ENCODE results near the gene MAST2. TPM values are rescaled to one million over a fixed set of nuclear protein-coding genes. Genes with fewer than 3 reads are reported as not detected.

MAST2 gene
- total RNA-seq, 1 experiment from 2014 or later: 36.2 TPM

DNA sequence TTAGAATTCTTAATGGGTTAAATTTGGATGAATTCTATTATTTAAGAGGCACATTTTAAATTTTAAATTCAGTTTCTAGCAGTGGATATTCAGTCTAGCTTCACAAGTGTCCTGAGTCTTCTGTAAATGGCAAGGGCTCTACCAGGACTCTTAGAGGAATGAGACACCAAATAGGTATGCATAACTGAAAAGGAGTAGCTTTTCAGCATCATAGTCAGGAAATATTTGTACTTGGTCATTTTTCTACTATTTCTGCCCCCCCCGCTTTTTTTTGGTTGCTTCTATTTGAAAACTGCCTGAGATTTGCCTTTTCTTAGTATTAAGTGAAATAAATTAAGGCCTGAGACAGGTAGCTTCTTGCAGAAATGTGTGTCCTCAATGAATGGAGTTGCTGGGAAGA, 80.2 kb downstream of the MAST2 start:
- BruUV-seq (replicated peaks): no TSS peak
- H3K27ac Mint-ChIP-seq (ENCODE audit: unreplicated experiment): no peak overlapping the region
- H3K4me1 Mint-ChIP-seq (ENCODE audit: low read depth, unreplicated experiment): peaks cover 15% of the 10 kb centered on the region
- H3K27me3 Mint-ChIP-seq (ENCODE audit: unreplicated experiment): no peaks in the 10 kb centered on the region
- H3K4me3 Mint-ChIP-seq (ENCODE audit: low read depth, unreplicated experiment): no peak overlapping the region
- intact Hi-C loops (cut with micrococcal nuclease; ENCODE audit: unreplicated experiment): loop anchor here (5.0 kb wide), 1 partner anchor 81 kb away; the partner anchor contains the start of gene MAST2
- no peak for DNase-seq
- no peaks in the 10 kb centered on the region for H3K36me3 Mint-ChIP-seq (ENCODE audit: insufficient read depth, unreplicated experiment)
- TF ChIP-seq CTCF (IDR thresholded peaks at IDR 0.05; ENCODE audit: unreplicated experiment): no peak
- CTCF ChIA-PET: interaction anchor here (0.8 kb wide), 1 partner anchor 114 kb away, joined by 3 read pairs; no protein-coding TSS in a partner anchor
- H3K9me3 Mint-ChIP-seq (ENCODE audit: low read depth, unreplicated experiment): no peaks in the 10 kb centered on the region

DNA sequence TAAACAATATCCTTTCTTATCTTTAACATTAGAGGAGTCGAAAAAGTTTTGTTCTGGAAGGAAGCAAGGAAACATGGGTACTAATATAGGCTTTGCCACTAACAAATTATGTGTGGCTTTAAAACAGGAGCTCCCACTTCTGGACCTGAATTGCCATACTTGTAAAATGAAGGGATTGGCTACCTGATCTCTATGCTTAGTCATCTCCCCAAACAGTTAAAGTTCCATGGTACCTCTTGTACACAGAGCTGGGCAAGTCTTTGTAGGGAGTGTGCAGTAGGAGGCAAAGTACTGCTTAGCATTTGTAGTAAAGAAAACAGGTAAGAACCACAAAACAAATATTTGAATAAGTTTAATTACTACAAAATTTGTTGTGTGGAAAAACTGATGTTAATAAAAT, 81.3 kb downstream of the MAST2 start:
- H3K9me3 Mint-ChIP-seq (ENCODE audit: low read depth, unreplicated experiment): no peaks in the 10 kb centered on the region
- no peak for DNase-seq
- intact Hi-C loops (cut with micrococcal nuclease; ENCODE audit: unreplicated experiment): loop anchor here (5.0 kb wide), 1 partner anchor 82 kb away; the partner anchor contains the start of gene MAST2
- H3K36me3 Mint-ChIP-seq (ENCODE audit: insufficient read depth, unreplicated experiment): no peaks in the 10 kb centered on the region
- TF ChIP-seq CTCF (IDR thresholded peaks at IDR 0.05; ENCODE audit: unreplicated experiment): no peak
- CTCF ChIA-PET: interaction anchor here (0.6 to 1.0 kb wide), 2 partner anchors 199 to 574 kb away, joined by 3 read pairs; no protein-coding TSS in a partner anchor
- no peaks in the 10 kb centered on the region for H3K27me3 Mint-ChIP-seq (ENCODE audit: unreplicated experiment)
- H3K4me3 Mint-ChIP-seq (ENCODE audit: low read depth, unreplicated experiment): no peak overlapping the region
- no peak overlapping the region for H3K27ac Mint-ChIP-seq (ENCODE audit: unreplicated experiment)
- no TSS peak for BruUV-seq (replicated peaks)
- peaks cover 15% of the 10 kb centered on the region for H3K4me1 Mint-ChIP-seq (ENCODE audit: low read depth, unreplicated experiment)

GRCh38 chr1:45886229-45886628, 82.8 kb downstream of the MAST2 start:
- Mint-ChIP-seq H3K27me3 (ENCODE audit: unreplicated experiment) (no peaks in the 10 kb centered on the region), H3K27ac (ENCODE audit: unreplicated experiment) (no peak overlapping the region), H3K9me3 (ENCODE audit: low read depth, unreplicated experiment) (peaks cover 3% of the 10 kb centered on the region), H3K4me3 (ENCODE audit: low read depth, unreplicated experiment) (no peak overlapping the region), H3K4me1 (ENCODE audit: low read depth, unreplicated experiment) (peaks cover 22% of the 10 kb centered on the region), H3K36me3 (ENCODE audit: insufficient read depth, unreplicated experiment) (no peaks in the 10 kb centered on the region)
- intact Hi-C loops (cut with micrococcal nuclease; ENCODE audit: unreplicated experiment): no loop called here
- CTCF ChIA-PET: no interaction called here
- DNase-seq: no peak
- TF ChIP-seq CTCF (IDR thresholded peaks at IDR 0.05; ENCODE audit: unreplicated experiment): no peak
- BruUV-seq (replicated peaks): no TSS peak

DNA sequence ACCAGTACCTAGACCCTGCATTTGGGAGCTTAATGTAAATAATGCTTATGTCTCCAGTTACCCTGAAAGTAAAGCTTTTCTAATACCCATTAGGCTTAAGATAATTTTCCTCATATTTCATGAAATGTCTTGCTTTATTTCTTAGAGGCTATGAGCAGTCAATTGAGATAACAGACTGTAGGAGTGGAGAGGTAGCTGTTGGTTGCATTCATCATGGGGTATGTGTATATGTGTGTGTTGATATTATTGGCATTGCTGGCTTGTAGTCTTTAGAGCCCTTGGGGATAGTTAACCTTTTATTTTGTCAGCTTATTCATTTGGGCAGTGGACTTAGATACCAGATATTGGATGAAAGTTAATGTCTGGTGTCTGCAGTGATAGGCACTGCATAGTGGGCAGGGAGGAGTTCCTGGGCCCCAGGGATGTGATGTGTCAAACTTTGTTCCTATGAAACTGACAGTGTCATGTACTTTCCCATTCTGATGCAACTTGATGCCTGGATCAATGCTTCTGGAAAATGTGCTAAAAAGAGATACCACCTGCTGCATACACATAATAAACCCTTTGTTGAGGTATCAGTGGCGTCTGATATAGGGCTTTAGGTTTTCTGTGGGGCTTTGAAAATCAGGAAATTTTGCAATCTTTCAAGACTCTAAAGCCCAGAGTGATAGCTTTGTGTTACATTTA, 83.9 kb downstream of the MAST2 start:
- Mint-ChIP-seq H3K27me3 (ENCODE audit: unreplicated experiment) (no peaks in the 10 kb centered on the region), H3K4me3 (ENCODE audit: low read depth, unreplicated experiment) (no peak overlapping the region), H3K27ac (ENCODE audit: unreplicated experiment) (no peak overlapping the region), H3K9me3 (ENCODE audit: low read depth, unreplicated experiment) (peaks cover 3% of the 10 kb centered on the region), H3K4me1 (ENCODE audit: low read depth, unreplicated experiment) (peaks cover 27% of the 10 kb centered on the region), H3K36me3 (ENCODE audit: insufficient read depth, unreplicated experiment) (peaks cover 2% of the 10 kb centered on the region)
- intact Hi-C loops (cut with micrococcal nuclease; ENCODE audit: unreplicated experiment): no loop called here
- BruUV-seq (replicated peaks): no TSS peak
- CTCF ChIA-PET: no interaction called here
- no peak for TF ChIP-seq CTCF (IDR thresholded peaks at IDR 0.05; ENCODE audit: unreplicated experiment)
- peak; percentile 8 for DNase-seq

Measured in Calu3 (cell line).